ENCODE measurements around the gene NEU2.

NEU2 gene

GRCh38 chr2:233025706-233026105, 6.8 kb upstream of the NEU2 start:
- Histone ChIP-seq H3K9ac (ENCODE audit: low read depth, low read length) (no peak overlapping the region), H3K9me3 (ENCODE audit: control insufficient read depth, insufficient read depth, low read length) (no peaks in the 10 kb centered on the region), H3K4me3 (ENCODE audit: low read depth, low read length) (no peak overlapping the region), H3K4me1 (ENCODE audit: control insufficient read depth, insufficient read depth, low read length) (peaks cover 3% of the 10 kb centered on the region), H3K36me3 (ENCODE audit: control insufficient read depth, insufficient read depth, low read length) (no peaks in the 10 kb centered on the region), H3K27me3 (ENCODE audit: control insufficient read depth, insufficient read depth, low read length) (no peaks in the 10 kb centered on the region)

- H3K4me3 ChIP-seq (ENCODE audit: low read depth, low read length), result no peak overlapping the region
- H3K9me3 ChIP-seq (ENCODE audit: control insufficient read depth, insufficient read depth, low read length), result no peaks in the 10 kb centered on the region
- H3K27me3 ChIP-seq (ENCODE audit: control insufficient read depth, insufficient read depth, low read length), result no peaks in the 10 kb centered on the region
- peaks cover 3% of the 10 kb centered on the region for H3K4me1 ChIP-seq (ENCODE audit: control insufficient read depth, insufficient read depth, low read length)
- H3K9ac ChIP-seq (ENCODE audit: low read depth, low read length), result no peak overlapping the region
- no peaks in the 10 kb centered on the region for H3K36me3 ChIP-seq (ENCODE audit: control insufficient read depth, insufficient read depth, low read length)
Measured at GRCh38 chr2:233026198-233026813, 6.2 kb upstream of the NEU2 start.

GRCh38 chr2:233029321-233029720, 3.2 kb upstream of the NEU2 start:
- no peak overlapping the region for H3K9ac ChIP-seq (ENCODE audit: low read depth, low read length)

GRCh38 chr2:233031556-233032500, 644 bp upstream of the NEU2 start:
- Histone ChIP-seq H3K27me3 (ENCODE audit: control insufficient read depth, insufficient read depth, low read length) (no peaks in the 10 kb centered on the region), H3K9me3 (ENCODE audit: control insufficient read depth, insufficient read depth, low read length) (no peaks in the 10 kb centered on the region), H3K4me3 (ENCODE audit: low read depth, low read length) (no peak overlapping the region), H3K36me3 (ENCODE audit: control insufficient read depth, insufficient read depth, low read length) (no peaks in the 10 kb centered on the region), H3K9ac (ENCODE audit: low read depth, low read length) (no peak overlapping the region), H3K4me1 (ENCODE audit: control insufficient read depth, insufficient read depth, low read length) (no peaks in the 10 kb centered on the region)

More at GRCh38 chr2:233029321-233029720, 3.2 kb upstream of the NEU2 start:
- no peaks in the 10 kb centered on the region for H3K36me3 ChIP-seq (ENCODE audit: control insufficient read depth, insufficient read depth, low read length)
- H3K9me3 ChIP-seq (ENCODE audit: control insufficient read depth, insufficient read depth, low read length), result no peaks in the 10 kb centered on the region
- H3K27me3 ChIP-seq (ENCODE audit: control insufficient read depth, insufficient read depth, low read length), result no peaks in the 10 kb centered on the region
- no peak overlapping the region for H3K4me3 ChIP-seq (ENCODE audit: low read depth, low read length)
- H3K4me1 ChIP-seq (ENCODE audit: control insufficient read depth, insufficient read depth, low read length), result peaks cover 3% of the 10 kb centered on the region

GRCh38 chr2:233033672-233034071, 1.2 kb downstream of the NEU2 start:
- Histone ChIP-seq H3K9me3 (ENCODE audit: control insufficient read depth, insufficient read depth, low read length) (no peaks in the 10 kb centered on the region), H3K27me3 (ENCODE audit: control insufficient read depth, insufficient read depth, low read length) (no peaks in the 10 kb centered on the region), H3K4me3 (ENCODE audit: low read depth, low read length) (no peak overlapping the region), H3K9ac (ENCODE audit: low read depth, low read length) (no peak overlapping the region), H3K4me1 (ENCODE audit: control insufficient read depth, insufficient read depth, low read length) (no peaks in the 10 kb centered on the region), H3K36me3 (ENCODE audit: control insufficient read depth, insufficient read depth, low read length) (no peaks in the 10 kb centered on the region)

- Histone ChIP-seq H3K4me1 (ENCODE audit: control insufficient read depth, insufficient read depth, low read length) (no peaks in the 10 kb centered on the region), H3K9ac (ENCODE audit: low read depth, low read length) (no peak overlapping the region), H3K27me3 (ENCODE audit: control insufficient read depth, insufficient read depth, low read length) (no peaks in the 10 kb centered on the region), H3K9me3 (ENCODE audit: control insufficient read depth, insufficient read depth, low read length) (no peaks in the 10 kb centered on the region), H3K4me3 (ENCODE audit: low read depth, low read length) (no peak overlapping the region), H3K36me3 (ENCODE audit: control insufficient read depth, insufficient read depth, low read length) (no peaks in the 10 kb centered on the region)
Measured at GRCh38 chr2:233034091-233034882, 1.8 kb downstream of the NEU2 start.

- no peaks in the 10 kb centered on the region for H3K4me1 ChIP-seq (ENCODE audit: control insufficient read depth, insufficient read depth, low read length)
- H3K36me3 ChIP-seq (ENCODE audit: control insufficient read depth, insufficient read depth, low read length), result no peaks in the 10 kb centered on the region
- H3K27me3 ChIP-seq (ENCODE audit: control insufficient read depth, insufficient read depth, low read length), result no peaks in the 10 kb centered on the region
- no peaks in the 10 kb centered on the region for H3K9me3 ChIP-seq (ENCODE audit: control insufficient read depth, insufficient read depth, low read length)
- H3K9ac ChIP-seq (ENCODE audit: low read depth, low read length), result no peak overlapping the region
- H3K4me3 ChIP-seq (ENCODE audit: low read depth, low read length), result no peak overlapping the region
Measured at GRCh38 chr2:233035426-233036161, 3.1 kb downstream of the NEU2 start.

- H3K4me1 ChIP-seq (ENCODE audit: control insufficient read depth, insufficient read depth, low read length), result no peaks in the 10 kb centered on the region
- no peaks in the 10 kb centered on the region for H3K36me3 ChIP-seq (ENCODE audit: control insufficient read depth, insufficient read depth, low read length)
- H3K9me3 ChIP-seq (ENCODE audit: control insufficient read depth, insufficient read depth, low read length), result no peaks in the 10 kb centered on the region
- H3K9ac ChIP-seq (ENCODE audit: low read depth, low read length), result no peak overlapping the region
- H3K4me3 ChIP-seq (ENCODE audit: low read depth, low read length), result no peak overlapping the region
- H3K27me3 ChIP-seq (ENCODE audit: control insufficient read depth, insufficient read depth, low read length), result no peaks in the 10 kb centered on the region
Measured at GRCh38 chr2:233036162-233036838, 3.8 kb downstream of the NEU2 start.

GRCh38 chr2:233037078-233037477, 4.6 kb downstream of the NEU2 start:
- Histone ChIP-seq H3K4me1 (ENCODE audit: control insufficient read depth, insufficient read depth, low read length) (no peaks in the 10 kb centered on the region), H3K4me3 (ENCODE audit: low read depth, low read length) (no peak overlapping the region), H3K27me3 (ENCODE audit: control insufficient read depth, insufficient read depth, low read length) (no peaks in the 10 kb centered on the region), H3K9ac (ENCODE audit: low read depth, low read length) (no peak overlapping the region), H3K9me3 (ENCODE audit: control insufficient read depth, insufficient read depth, low read length) (no peaks in the 10 kb centered on the region), H3K36me3 (ENCODE audit: control insufficient read depth, insufficient read depth, low read length) (no peaks in the 10 kb centered on the region)

- H3K27me3 ChIP-seq (ENCODE audit: control insufficient read depth, insufficient read depth, low read length), result no peaks in the 10 kb centered on the region
Measured at GRCh38 chr2:233039212-233039845, 6.9 kb downstream of the NEU2 start.

More at GRCh38 chr2:233039212-233039845, 6.9 kb downstream of the NEU2 start:
- Histone ChIP-seq H3K4me1 (ENCODE audit: control insufficient read depth, insufficient read depth, low read length) (no peaks in the 10 kb centered on the region), H3K9me3 (ENCODE audit: control insufficient read depth, insufficient read depth, low read length) (no peaks in the 10 kb centered on the region), H3K9ac (ENCODE audit: low read depth, low read length) (no peak overlapping the region), H3K4me3 (ENCODE audit: low read depth, low read length) (no peak overlapping the region), H3K36me3 (ENCODE audit: control insufficient read depth, insufficient read depth, low read length) (no peaks in the 10 kb centered on the region)

All from iPS-15b (cell line).